ENCODE measurements around the gene CMSS1.

CMSS1 gene

DNA sequence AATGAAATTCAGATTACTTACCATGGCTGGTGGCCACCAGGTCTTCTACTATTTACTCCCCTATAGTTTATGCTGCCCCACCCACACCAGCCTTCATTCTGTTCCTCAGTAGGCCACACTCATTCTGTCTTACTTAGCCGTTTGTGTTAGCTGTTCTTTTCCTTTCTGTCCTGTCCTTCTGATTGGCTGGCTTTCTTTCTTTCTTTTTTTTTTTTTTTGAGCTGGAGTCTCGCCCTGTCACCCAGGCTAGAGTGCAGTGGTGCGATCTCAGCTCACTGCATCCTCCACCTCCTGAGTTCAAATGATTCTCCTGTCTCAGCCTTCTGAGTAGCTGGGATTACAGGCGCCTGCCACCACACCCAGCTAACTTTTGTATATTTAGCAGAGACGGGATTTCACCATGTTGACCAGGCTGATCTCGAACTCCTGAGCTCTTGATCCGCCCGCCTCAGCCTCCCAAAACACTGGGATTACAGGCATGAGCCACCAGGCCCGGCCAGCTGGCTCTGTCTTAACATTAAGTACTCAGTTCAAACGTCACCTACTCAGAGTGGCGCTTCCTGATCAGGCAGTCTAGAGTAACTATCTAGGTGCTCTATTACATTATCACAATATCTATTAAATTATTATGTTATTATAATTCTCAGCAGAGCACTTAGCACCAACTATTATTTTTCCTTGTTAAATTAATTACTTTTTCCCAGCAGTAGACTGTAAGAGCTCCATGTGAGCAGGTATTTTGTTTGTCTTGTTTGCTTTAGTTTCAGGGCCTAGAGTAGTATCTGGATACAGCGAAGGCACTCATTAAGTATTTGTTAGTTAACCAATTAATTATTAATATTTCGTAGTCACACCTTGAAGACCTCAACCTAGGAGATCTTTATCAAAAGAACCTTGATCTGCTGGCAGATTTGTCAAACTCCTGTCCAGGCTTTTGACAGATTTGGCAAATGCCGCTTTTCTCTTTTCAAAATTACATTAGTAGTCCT lies 6.4 kb downstream of the CMSS1 start:
- H3K36me3 ChIP-seq, result no peaks in the 10 kb centered on the region
- H3K27me3 ChIP-seq, result no peaks in the 10 kb centered on the region
- TF ChIP-seq, protein P1, sequence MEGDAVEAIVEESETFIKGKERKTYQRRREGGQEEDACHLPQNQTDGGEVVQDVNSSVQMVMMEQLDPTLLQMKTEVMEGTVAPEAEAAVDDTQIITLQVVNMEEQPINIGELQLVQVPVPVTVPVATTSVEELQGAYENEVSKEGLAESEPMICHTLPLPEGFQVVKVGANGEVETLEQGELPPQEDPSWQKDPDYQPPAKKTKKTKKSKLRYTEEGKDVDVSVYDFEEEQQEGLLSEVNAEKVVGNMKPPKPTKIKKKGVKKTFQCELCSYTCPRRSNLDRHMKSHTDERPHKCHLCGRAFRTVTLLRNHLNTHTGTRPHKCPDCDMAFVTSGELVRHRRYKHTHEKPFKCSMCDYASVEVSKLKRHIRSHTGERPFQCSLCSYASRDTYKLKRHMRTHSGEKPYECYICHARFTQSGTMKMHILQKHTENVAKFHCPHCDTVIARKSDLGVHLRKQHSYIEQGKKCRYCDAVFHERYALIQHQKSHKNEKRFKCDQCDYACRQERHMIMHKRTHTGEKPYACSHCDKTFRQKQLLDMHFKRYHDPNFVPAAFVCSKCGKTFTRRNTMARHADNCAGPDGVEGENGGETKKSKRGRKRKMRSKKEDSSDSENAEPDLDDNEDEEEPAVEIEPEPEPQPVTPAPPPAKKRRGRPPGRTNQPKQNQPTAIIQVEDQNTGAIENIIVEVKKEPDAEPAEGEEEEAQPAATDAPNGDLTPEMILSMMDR (IDR thresholded peaks at IDR 0.05; ENCODE audit: low read depth, low read length), result no peak
- no peak overlapping the region for H3K4me3 ChIP-seq (ENCODE audit: low read depth, low read length)
- H3K9me3 ChIP-seq, result no peaks in the 10 kb centered on the region
- peak; percentile 35 for DNase-seq
- H3K4me1 ChIP-seq, result peaks cover 17% of the 10 kb centered on the region

DNA sequence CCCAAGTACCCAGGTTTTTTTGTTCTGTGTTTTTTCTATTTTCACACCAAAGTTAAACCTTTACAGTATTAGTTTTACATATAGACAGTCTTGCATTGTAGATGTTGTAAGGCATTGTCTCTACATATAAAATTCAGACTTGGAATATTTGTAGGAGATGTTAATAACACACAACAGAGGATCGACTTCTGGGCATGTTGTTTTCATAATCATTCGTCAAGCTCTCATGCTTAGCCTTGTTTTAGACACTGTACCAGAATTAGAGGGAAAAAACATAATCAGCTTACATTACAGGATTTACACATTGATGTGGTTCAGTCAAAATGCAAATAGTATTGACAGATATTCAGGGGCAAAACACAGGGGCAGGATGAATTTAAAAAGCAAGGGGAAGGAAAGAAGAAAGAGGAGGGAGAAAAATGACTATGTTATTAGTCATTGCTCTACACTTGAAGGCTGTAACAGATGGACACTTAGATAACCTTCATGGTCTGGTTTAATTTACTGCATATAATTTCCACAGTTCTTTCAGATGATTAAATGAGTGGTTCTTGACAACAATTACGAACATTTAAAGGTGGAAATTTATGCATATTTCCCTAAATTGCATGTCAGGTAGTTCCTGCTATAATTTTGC lies 7.5 kb downstream of the CMSS1 start:
- peaks cover 17% of the 10 kb centered on the region for H3K4me1 ChIP-seq
- no peak for DNase-seq
- H3K4me3 ChIP-seq (ENCODE audit: low read depth, low read length), result no peak overlapping the region
- TF ChIP-seq, protein P1 (IDR thresholded peaks at IDR 0.05; ENCODE audit: low read depth, low read length), result no peak
- H3K27me3 ChIP-seq, result no peaks in the 10 kb centered on the region
- no peaks in the 10 kb centered on the region for H3K9me3 ChIP-seq
- H3K36me3 ChIP-seq, result no peaks in the 10 kb centered on the region

DNA sequence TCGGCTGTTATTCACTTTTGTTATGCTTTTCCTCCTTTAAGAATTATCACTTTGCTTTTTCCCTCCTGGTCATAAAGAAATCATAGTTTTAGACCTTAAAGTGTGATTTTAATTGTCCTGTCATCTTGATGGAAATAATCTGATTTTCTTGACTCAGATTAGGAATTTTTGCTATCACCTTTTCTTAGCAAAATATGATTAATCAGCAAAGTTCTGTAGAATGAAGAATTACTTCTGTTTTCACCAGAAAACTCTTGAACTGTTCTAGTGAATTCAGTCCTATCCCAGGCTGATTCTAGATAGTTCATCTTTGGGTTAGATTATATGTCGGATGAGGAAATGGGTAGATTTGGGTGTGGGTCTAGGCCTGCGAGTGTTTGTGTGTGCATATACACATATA lies 12.2 kb downstream of the CMSS1 start:
- Histone ChIP-seq H3K4me3 (ENCODE audit: low read depth, low read length) (no peak overlapping the region), H3K4me1 (peaks cover 5% of the 10 kb centered on the region), H3K9me3 (no peaks in the 10 kb centered on the region), H3K27me3 (no peaks in the 10 kb centered on the region), H3K36me3 (no peaks in the 10 kb centered on the region)
- no peak for DNase-seq
- TF ChIP-seq, protein P1 (IDR thresholded peaks at IDR 0.05; ENCODE audit: low read depth, low read length), result no peak

DNA sequence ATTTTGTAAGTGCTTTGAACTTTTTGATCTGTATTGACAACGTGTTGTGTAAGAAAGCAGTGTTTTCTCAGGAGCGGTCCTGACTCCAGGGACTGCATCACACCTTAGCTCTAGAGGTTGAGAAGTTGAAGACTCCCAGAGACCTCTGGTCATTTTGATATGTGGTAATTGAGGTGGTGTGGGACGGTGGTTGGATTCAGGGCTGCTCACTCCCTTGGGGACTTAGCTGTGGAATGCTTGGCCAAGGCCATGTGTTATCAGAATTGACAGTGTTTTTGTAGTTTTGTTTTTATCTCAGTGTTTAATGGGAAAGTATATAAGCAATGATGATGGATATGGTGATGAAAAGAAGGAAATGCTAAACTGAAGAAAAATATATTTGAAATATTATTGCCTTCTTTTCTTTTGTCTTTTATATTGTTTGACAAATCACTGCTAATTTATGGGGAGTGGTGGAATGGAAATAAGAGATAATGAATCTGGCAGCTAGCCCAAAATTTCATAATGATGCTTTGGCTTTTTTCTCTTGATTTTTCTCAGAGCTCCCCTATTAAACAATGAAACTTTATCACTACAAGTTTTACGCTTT lies 16.0 kb downstream of the CMSS1 start:
- DNase-seq, result no peak
- Histone ChIP-seq H3K27me3 (no peaks in the 10 kb centered on the region), H3K4me3 (ENCODE audit: low read depth, low read length) (no peak overlapping the region), H3K4me1 (no peaks in the 10 kb centered on the region), H3K9me3 (no peaks in the 10 kb centered on the region), H3K36me3 (no peaks in the 10 kb centered on the region)
- TF ChIP-seq, protein P1 (IDR thresholded peaks at IDR 0.05; ENCODE audit: low read depth, low read length), result no peak

DNA sequence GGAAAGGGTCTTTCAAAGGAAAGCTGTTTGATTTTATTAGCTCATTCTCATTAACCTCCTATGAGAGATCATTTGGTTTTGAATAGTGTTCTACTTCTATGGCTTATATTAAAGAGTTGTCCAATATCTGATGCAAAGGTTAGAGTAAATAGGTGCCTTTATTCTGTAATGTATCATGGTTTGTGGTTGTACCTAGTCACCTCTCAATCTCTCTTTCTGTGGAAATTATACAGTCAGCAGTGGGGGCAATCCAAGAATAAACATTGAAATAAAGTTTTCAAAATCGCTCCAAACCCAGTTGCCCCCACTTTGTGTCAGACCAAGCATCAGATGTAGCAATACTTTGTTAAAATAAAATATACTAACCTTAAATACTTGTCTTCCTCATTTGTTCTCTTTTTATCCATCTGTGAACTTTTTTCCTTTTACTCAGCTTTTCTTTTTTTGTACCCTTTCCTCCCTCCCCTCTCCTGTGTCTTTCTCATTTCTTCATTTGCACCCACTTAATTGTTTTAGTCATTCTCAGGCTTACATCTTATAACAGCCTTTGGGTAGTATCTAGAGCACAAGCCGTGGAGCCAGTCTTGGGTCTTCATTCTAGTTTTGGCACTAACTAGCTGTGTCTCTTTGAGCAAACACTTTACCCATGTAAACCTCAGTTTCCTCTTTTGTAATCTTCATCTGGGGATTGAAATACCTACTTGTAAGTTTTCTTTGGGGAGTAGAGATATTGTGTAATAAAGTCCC lies 16.7 kb downstream of the CMSS1 start:
- H3K4me3 ChIP-seq (ENCODE audit: low read depth, low read length), result no peak overlapping the region
- TF ChIP-seq, protein P1 (IDR thresholded peaks at IDR 0.05; ENCODE audit: low read depth, low read length), result no peak

More for the DNA sequence above, 16.7 kb downstream of the CMSS1 start:
- no peak for DNase-seq
- Histone ChIP-seq H3K4me1 (no peaks in the 10 kb centered on the region), H3K36me3 (no peaks in the 10 kb centered on the region), H3K27me3 (no peaks in the 10 kb centered on the region), H3K9me3 (no peaks in the 10 kb centered on the region)
